Measurements from ENCODE around the gene TPCN2. TPM values are rescaled to one million over a fixed set of nuclear protein-coding genes. Genes with fewer than 3 reads are reported as not detected.

Gene TPCN2
- total RNA-seq, 1 donor from 2014 or later: 4.5 TPM

DNA sequence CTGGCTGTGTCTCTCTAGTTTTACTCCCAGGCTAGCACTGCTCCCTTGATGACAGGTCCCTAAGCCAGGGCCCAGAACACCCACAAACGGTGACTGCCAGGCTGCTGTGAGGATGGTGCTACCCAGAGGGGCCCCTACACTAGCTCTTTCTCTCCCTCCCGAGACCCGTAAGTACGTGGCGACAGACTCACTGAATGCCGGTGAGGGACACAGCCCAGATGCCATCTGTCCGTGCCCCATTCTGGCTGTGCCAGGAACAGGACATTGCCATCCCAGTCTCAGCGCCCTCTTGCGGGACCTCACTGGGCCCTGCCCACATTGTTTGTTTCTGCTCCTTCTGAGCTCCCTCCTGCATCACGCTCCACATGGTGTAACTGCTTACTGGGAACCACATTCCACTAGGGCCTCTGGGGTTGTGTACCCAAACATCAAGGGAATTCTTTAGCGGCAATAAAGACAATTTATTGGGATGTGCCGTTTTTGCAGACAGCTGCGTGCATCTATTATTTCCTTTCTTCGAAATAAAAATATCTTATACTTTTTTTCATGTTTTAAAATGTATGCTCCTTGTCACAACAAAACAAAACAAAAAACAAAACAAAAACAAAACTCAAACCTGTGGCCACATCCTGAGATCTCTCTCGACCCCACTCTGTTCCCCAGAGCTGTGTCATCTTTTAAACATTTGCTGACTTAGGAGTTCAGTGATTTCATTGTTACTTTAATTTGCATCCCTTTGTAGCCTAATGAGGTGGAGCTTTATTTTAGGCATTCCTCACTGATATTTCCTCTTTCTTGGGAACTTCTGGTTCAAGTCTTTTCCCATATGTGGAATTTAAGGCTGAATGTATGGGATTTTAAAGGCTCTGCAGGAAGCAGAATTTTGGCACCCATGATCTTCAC is 4.4 kb upstream of the TPCN2 start:
- Histone ChIP-seq H3K27me3 (ENCODE audit: control insufficient read depth, insufficient read depth, low read length) (no peaks in the 10 kb centered on the region), H3K36me3 (ENCODE audit: control insufficient read depth, insufficient read depth, low read length) (no peaks in the 10 kb centered on the region), H3K4me3 (ENCODE audit: low read depth, low read length) (no peak overlapping the region)
- DNase-seq (ENCODE audit: low read depth) (peak; percentile 53), FAIRE-seq (no peak)
- TF ChIP-seq, protein P1, sequence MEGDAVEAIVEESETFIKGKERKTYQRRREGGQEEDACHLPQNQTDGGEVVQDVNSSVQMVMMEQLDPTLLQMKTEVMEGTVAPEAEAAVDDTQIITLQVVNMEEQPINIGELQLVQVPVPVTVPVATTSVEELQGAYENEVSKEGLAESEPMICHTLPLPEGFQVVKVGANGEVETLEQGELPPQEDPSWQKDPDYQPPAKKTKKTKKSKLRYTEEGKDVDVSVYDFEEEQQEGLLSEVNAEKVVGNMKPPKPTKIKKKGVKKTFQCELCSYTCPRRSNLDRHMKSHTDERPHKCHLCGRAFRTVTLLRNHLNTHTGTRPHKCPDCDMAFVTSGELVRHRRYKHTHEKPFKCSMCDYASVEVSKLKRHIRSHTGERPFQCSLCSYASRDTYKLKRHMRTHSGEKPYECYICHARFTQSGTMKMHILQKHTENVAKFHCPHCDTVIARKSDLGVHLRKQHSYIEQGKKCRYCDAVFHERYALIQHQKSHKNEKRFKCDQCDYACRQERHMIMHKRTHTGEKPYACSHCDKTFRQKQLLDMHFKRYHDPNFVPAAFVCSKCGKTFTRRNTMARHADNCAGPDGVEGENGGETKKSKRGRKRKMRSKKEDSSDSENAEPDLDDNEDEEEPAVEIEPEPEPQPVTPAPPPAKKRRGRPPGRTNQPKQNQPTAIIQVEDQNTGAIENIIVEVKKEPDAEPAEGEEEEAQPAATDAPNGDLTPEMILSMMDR (IDR thresholded peaks at IDR 0.05; ENCODE audit: insufficient read depth, low read length, severe bottlenecking): peak; percentile 87

GRCh38 chr11:69048031-69048693 is 570 bp upstream of the TPCN2 start:
- FAIRE-seq: no peak
- Histone ChIP-seq H3K36me3 (ENCODE audit: control insufficient read depth, insufficient read depth, low read length) (no peaks in the 10 kb centered on the region), H3K27me3 (ENCODE audit: control insufficient read depth, insufficient read depth, low read length) (no peaks in the 10 kb centered on the region), H3K4me3 (ENCODE audit: low read depth, low read length) (peak overlapping the region; percentile 73)
- no peak for DNase-seq (ENCODE audit: low read depth)
- TF ChIP-seq, protein P1 (IDR thresholded peaks at IDR 0.05; ENCODE audit: insufficient read depth, low read length, severe bottlenecking): no peak

GRCh38 chr11:69049490-69049867 is 747 bp downstream of the TPCN2 start:
- DNase-seq (ENCODE audit: low read depth) (no peak), FAIRE-seq (no peak)
- TF ChIP-seq, protein P1 (IDR thresholded peaks at IDR 0.05; ENCODE audit: insufficient read depth, low read length, severe bottlenecking): no peak
- Histone ChIP-seq H3K4me3 (ENCODE audit: low read depth, low read length) (peak overlapping the region; percentile 73), H3K36me3 (ENCODE audit: control insufficient read depth, insufficient read depth, low read length) (no peaks in the 10 kb centered on the region), H3K27me3 (ENCODE audit: control insufficient read depth, insufficient read depth, low read length) (no peaks in the 10 kb centered on the region)

GRCh38 chr11:69050592-69051380 is 2.1 kb downstream of the TPCN2 start:
- TF ChIP-seq, protein P1 (IDR thresholded peaks at IDR 0.05; ENCODE audit: insufficient read depth, low read length, severe bottlenecking): no peak
- no peak overlapping the region for H3K4me3 ChIP-seq (ENCODE audit: low read depth, low read length)
- DNase-seq (ENCODE audit: low read depth) (no peak), FAIRE-seq (no peak)
- H3K36me3 ChIP-seq (ENCODE audit: control insufficient read depth, insufficient read depth, low read length): peaks cover 1% of the 10 kb centered on the region
- no peaks in the 10 kb centered on the region for H3K27me3 ChIP-seq (ENCODE audit: control insufficient read depth, insufficient read depth, low read length)

GRCh38 chr11:69051381-69052342 is 2.9 kb downstream of the TPCN2 start:
- no peaks in the 10 kb centered on the region for H3K27me3 ChIP-seq (ENCODE audit: control insufficient read depth, insufficient read depth, low read length)
- H3K4me3 ChIP-seq (ENCODE audit: low read depth, low read length): no peak overlapping the region
- peaks cover 1% of the 10 kb centered on the region for H3K36me3 ChIP-seq (ENCODE audit: control insufficient read depth, insufficient read depth, low read length)
- TF ChIP-seq, protein P1 (IDR thresholded peaks at IDR 0.05; ENCODE audit: insufficient read depth, low read length, severe bottlenecking): no peak
- FAIRE-seq: no peak
- no peak for DNase-seq (ENCODE audit: low read depth)

Data from bronchial epithelial cell (primary cell).